HG03196 (cell line): Measurements from ENCODE around the gene ZNF423.

ENCODE experiments used
- ATAC-seq: cut with Tn5 transposase; IDR thresholded peaks from one replicate; pipeline ENCODE4 v1.9.1; 2021; ENCODE audit not compliant: unreplicated experiment

The ZNF423 gene

DNA sequence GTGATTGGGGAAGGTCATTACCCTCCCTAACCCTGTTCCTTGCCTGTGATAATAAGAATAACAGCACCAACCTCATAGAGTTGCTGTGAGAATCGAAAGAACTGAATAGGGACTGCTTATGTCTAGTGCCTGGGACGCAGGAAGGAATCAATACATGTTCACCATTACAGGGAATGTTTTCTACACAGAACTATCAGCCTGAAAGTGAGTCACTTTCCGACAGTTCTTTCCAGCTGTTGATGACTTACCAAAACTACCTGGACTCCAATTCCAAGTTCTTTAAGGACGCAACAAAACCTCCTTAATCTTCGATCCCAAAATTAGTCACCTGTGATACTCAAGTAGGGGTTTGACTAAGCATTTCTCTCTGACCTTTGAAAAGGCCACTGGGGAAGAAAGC, 29.4 kb downstream of the ZNF423 start:
- no peak for ATAC-seq

DNA sequence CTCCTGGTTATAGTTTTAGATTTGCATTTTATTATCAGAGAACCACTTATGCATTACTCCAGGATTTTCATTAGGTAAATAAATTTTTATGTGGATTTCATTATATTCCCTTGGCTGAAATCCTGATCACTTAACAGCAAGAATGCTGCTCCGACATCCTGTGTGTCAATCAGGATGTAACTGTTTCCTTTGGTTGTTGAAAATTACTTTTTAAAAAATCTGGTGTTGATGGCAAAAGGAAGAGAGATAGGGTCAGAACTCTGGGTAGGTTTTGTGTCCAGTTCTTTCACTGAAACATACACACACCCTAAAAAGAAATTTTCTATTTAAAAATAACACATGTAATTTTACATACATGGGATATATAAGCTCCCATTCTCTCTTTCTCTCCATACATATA, 30.9 kb downstream of the ZNF423 start:
- no peak for ATAC-seq

DNA sequence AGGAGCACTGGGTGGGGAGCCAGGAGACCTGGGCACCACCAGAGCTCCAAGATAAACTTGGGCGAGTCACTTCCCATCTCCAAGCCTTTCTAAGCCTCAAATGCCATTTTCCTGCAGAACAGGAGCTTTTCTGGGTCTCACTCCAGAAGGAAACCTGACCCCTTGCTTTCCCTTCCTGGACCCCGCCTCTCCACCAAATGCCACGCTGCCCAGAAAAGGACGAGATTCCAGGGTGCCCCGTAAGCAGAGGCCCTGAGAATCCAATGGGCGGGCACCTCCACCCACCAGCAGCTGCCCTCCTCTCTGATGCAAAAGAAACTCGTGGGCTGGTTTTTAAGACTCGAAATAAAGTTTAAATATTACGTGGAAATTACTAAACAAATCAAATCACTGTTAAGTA, 31.3 kb downstream of the ZNF423 start:
- ATAC-seq: no peak

DNA sequence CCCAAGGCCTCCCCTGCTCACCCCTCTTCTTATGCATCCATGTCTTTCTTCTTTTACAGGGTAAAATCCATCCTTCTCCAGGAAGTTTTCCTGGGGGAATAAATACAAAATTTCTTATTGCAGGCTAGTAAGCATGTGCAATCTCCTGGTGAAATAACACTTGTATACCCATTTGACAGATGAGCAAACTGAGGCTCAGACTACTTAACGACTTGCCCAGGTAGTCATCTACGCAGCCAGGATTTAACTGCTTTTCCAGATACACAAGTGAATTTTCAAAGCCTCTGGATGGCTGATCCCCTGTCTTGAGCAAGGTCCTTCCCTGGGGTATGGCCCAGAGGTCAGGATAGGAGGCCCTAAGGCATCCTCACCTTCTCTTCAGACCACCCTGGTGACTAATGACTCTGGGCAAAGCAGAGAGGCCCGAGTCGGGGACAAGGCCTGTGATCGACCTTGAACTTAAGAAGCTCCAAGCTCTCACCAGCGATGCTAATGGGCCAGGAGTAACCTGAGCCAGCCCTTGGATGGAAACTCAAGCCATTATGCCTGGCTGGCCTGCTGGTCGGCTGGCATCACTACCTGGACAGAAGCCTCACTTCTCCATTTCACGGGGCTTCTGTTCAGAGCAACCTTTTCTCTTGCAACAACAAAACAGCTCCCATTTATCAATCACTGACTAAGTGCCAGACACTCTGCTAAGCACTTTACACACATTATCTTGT, 33.1 kb downstream of the ZNF423 start:
- no peak for ATAC-seq

DNA sequence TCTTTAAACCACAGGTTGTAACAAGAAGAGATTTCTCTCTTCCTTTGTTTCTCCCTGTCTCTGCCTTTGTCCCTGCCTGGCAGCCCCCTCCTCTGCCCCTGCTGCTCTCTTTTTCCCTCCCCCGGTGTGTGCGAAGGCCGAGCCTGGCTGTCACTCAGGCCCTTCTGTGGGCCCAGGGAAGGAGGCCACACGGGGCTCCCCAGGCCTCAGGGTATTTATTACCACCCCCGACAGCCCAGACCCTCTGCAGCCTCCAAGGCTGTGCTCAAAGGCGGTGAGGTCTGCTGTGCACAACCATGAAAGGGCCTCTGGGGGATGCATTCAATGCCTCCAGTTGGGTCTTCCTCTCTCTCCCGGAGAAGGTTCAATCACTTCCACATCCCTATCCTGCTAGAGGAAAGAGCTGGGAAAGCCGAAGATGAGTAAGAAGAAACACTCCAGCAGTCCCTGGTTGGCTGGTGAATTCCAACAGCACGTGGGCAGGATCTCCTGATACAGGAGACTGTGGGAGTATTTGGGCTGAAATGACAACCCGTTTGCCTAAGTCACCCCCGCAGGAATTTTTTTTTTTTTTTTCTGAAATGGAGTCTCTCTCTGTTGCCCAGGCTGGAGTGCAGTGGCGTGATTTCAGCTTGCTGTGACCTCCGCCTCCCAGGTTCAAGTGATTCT, 34.2 kb downstream of the ZNF423 start:
- no peak for ATAC-seq

DNA sequence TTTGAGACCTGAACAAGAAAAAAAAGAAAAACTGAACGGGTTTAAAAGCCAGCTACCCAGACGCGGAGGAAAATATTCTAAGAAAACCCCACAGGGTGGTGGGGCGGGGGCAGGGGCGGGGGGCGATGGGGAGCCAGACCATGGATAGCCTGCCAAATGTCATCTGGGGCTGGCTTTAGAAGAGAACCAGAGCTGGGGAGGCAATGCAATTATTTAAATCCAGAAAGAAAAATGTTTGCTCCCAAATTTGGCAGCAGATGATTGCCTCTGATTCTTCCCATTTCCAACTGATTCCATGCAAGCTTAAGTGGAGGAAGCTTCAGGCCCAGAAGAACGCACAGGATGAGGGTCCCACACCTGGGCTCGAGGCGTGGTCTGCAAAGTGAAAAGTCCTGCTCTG, 34.8 kb downstream of the ZNF423 start:
- no peak for ATAC-seq

DNA sequence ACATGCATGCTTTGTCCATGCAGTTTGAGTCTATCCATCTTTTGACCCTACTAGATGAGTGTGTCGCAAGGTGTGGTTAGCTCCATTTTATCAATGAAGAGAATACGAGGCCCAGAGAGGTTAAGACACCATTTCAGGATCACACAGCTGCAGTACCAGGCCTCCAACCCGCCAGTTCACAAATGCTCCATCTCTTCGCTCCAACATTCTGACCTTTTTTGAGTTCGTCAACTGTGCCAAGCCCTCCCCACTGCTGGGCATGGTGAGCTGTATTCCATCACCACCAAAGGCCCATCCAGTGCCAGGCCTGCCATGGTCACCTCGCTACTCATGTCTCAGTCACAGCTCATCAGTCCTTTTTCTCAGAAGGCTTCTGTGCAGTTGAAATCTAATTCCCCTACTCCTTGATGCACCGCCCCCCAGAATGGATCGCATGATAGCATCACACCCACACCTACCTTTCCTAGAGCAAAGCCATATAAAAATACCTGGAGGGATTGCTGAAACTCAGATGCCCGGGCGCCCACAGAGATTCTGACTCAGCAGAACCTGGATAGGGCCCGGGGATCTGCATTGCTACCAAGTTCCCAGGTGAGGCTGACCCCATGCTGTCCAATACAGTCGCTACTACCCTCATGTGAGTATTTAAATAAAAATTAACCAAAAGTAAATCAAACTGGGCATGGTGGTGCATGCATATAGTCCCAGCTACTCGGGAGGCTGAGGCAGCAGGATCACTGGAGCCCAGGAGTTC, 38.0 kb downstream of the ZNF423 start:
- no peak for ATAC-seq

DNA sequence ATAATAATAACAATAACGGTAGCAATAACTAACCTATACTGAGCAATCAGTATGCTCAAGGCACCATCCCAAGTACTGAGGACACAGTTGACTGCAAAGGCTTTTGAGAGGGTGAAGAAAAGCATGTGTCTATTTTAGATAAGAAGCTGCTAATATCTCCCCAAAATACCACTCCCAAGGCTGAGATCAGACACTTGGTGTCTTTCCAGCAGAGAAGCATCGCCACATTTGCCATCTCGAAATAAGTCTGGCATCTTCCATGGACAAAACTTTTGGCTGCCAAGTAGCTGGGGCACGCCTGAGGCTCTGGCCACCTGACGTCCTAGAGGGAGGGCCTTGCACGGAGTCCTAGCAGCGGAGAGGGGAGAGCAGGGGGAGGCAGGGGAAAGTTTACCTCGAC, 39.0 kb downstream of the ZNF423 start:
- ATAC-seq: no peak

DNA sequence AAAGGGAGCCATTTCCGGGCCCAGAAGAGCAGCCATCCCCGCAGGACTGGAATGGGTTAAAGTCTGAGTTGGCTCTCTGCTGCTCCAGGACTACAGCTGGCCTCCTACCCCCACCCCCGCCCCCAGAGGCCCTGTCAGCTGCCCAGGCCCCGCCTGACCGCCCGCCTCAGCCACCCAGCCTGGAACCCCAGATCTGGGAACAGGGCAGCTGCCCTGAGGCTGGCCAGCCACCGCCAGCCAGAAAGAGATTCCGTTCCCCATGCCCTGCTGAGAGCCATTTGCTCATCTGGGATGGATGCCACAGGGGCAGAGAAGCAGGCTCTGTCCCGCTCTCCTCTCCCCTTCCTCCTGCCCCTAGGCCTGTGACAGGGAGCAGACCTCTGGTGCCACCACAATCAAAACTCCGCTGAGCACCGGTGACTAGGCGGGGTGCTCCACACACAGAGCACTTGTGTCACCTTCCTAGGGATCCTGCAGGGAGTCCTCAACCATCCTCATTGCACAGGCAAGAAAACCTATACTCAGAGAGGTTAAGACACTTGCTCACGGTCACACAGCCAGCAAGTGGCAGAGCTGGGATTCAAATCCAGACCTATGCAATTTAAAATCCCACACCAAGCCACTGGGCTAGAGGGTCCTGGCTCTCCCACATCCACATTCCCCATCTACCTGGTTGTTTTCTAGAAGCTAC, 44.1 kb downstream of the ZNF423 start:
- ATAC-seq: no peak

DNA sequence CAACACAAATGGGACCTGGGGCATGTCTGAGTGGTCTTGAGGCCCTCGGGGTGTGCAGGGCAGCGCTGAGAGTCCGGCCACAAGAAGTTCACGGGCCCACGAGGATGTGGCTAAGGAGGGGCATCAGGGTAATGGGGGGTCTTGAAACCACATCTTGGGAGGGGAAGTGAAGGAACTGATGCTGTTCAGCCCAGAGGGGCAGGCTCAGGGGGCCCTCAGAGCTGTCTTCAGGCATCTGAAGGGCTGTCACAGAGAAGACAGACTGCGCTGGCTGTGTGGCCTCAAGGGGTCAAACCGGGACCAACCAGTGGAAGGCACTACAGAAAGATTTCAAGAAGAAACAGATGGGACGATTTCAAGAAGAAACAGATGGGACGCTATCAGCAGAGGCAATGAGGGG, 45.1 kb downstream of the ZNF423 start:
- no peak for ATAC-seq

DNA sequence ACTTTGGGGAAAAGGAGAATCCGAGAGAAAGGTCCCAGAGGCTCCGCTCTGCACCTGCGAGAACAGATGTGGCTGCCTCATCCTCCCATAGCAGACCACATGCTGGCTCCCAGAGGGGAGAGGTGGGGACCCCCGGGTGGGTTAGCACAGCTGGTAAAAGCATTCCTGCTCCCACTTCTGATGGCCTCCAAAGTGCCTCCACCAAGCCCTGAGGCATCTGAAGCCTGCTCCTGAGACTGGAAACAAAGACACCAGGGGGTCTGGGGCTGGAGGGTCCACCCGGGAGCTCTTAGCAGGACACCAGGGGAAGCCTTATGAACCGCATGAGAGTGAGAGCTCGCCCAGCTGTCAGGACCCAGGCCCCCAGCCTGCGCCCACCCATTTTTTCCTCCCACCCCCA, 46.4 kb downstream of the ZNF423 start:
- no peak for ATAC-seq

DNA sequence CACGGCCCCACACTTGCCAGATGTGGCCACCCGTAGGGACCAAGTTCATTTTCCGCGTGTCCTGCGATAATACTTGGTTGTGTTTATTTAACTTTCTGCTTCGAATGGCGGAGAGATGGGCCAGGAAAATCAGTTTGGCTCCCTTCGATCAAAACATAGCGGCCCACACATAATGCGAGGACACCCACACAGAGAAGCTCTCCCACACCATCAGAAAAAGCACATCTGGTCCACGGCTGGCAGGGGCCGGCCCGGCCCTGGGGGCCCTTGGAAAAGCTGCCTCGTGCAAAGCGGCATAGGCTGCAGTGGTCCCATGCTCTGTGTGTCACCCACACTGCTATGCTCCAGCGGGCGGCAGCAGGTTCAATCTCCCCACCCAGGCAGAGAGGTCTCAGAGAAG, 46.9 kb downstream of the ZNF423 start:
- ATAC-seq: no peak

DNA sequence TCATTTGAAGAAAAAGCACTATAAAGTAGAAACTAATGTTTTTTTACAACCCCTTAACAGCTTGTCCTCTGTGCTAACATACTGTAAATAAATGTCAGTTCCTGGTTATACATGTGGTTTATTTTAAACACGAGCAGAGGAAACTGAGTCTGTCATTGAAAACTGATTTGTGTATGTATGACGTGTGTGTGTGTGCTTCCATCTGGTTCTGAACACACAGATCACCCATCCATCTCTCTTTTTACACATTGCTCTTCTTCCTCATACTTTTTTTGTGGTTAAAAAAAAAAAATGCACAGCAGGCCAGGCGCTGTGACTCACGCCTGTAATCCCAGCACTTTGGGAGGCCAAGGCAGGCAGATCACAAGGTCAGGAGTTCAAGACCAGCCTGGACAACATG, 49.5 kb downstream of the ZNF423 start:
- no peak for ATAC-seq

DNA sequence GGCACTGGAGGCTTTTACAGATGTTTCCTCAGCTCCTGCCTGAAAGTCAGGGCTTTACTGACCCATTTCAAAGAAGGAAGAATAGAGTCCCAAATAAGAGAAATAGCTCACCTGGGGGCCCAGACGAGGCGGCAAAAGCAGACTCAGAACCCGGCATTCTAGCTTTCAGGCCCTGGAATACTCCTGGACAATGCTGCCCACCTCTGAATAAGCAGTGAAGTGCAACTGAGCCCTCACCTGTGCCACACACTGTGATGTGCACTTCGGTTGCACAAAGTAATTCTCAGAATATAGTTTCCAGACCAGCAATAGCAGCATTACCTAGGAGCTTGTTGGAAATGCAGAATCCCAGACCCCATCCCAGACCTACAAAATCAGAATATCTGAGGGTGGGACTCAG, 54.6 kb downstream of the ZNF423 start:
- no peak for ATAC-seq

DNA sequence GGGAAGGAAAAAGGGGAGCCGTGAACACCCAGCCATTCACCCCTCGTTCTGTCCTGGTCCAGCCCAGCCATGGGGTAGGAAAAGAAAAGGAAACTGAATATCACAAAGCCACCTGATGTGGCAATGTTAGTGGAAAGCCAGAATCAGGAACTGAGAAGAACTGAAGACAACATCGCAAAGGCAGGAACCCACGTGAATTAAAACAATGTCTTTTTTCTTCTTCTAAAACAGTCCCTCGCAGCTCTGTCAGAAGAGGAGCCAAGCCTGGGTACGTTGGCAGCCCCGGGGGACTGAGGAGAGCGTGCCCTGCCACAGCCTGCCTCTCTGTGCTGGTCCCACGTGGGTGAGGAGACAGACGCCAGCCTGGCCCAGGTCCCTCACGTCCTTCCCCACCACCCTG, 55.0 kb downstream of the ZNF423 start:
- ATAC-seq: no peak

DNA sequence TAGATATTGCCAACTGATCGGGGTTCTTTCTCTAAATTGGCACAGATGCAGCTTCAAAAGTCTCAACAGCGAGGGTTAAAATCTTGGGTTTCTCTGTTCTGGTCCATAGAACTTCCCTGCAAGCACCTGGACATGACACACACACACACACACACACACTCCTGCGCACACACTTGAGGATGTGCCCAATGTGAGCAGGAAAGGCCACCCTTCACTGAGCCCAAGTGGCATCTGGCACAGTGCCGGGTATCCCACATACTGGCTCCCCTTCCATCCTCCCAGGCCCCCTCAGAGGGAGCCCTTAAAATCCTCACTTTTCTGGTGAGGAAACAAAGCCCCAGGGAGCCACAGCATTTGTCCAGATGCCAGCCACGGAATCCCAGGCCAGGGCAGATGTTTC, 55.5 kb downstream of the ZNF423 start:
- ATAC-seq: no peak

DNA sequence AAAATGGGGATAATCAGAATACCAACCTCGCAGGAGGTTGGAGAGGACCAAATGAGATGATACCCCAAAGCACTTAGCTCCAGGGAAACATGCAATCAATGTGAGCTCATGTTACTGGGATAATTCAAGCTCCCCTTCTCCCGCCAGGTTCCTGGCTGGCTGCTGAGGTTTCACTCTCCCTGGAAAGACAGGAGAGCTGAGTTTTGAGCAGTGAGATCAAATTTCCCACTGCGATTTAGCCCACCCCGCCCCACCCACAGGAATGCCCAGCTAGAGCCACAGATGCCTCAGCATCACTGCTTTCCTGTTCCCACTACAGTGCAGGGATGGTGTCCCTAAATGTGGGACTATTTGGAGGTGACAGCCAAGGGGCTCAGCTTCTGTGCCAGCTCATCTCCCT, 56.7 kb downstream of the ZNF423 start:
- ATAC-seq: no peak

DNA sequence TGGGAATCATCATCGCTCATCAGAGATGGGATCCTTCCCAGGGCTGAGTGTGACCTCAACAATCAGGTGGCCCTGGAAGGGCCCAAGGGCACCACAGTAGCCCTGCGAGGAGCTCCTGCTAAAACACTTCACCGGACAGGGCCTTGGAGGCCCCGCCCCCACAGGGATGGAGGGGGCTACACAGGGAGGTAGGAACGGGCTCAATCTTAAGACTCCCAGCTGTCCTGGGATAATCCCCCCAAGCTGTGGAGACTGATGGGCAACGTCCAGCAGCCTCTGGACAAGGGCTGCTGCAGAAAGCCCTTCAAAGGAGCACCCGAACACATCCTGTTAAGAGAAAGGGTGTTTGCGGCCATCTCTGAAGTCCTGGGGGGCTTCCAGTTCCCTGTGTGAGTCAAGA, 60.4 kb downstream of the ZNF423 start:
- ATAC-seq: no peak

DNA sequence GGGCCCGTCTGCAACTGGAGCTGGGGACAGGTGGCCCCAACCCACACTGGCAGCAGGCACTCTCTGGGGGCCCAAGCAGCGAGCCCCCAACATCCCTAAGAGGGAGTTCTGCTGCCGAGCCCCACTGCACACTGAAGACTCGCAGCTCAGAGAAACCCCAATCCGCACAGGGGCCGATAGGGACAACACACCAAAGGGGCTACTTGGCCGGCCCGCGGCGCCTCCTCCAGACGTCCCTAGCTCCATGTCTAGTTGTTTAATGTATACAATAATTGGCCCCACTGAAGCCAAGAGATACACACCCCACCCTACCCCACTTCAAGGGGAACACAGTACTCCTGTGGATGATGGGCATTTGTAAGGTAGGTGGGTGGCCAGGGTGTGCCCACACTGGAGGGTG, 62.7 kb downstream of the ZNF423 start:
- no peak for ATAC-seq

DNA sequence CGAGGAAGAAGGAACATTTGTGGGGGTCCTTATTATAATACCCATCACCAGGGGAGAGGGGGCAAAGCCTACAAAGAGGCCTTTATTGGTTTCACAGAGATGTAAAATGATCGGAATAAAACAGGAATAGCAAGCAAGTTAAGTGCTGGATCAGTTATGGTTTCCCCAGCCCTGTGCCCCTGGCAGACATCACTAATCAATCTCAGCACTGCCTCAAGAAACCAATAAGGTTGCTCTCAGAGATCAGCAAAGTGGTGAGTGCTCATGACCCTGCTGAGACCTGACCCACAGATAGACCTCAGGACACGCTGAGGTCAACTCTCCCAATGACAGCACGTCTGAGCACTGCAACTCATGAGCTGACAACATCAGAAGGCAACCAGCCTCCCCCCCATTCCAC, 66.3 kb downstream of the ZNF423 start:
- ATAC-seq: no peak

DNA sequence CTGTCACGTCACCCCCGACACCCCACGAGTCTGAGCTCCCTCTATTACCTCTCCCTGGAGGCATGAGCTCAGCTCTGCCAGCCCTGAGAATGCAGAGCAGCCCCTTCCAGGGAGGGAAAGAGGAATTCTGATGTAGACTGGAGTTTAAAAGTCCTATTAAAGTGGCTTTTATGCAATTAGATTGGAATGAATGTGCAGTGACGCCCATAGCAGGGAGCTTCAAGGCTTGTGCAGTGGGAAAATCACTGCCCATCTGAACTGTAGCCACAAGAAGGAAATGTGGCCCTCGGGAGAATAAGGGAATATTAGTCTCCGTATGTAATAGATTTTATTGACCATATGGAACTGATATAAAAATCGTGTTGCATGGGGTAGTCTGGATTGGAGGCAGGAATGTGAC, 66.9 kb downstream of the ZNF423 start:
- no peak for ATAC-seq

DNA sequence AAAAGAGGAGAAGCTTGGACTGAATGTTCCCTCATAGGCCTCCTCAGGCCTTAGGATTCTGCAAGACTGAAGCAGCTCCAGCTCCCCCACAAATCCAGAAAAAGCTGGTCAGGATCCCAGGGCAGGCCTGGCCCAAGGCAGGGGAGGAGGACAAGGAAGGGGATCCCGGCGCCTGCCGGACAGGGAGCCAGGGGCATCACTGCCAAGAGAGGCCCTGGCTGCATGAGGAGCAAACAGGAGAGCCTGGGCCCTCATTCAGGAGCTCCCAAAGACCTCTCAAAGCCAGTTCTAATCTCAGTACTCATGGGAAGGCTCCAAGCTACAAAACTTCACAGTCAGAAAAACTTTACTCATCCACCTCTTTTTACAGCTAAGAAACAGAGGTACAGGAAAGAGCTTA, 67.3 kb downstream of the ZNF423 start:
- ATAC-seq: no peak
